ENCODE measurements around the gene RANGAP1.

RANGAP1 gene

GRCh38 chr22:41231369-41231768 lies 54.6 kb downstream of the RANGAP1 start:
- DNase-seq: no peak

- DNase-seq: no peak
These were observed 55.6 kb downstream of the RANGAP1 start for GRCh38 chr22:41230401-41230785.

- DNase-seq: no peak
These were observed 56.1 kb downstream of the RANGAP1 start for GRCh38 chr22:41229730-41230400.

- no peak for DNase-seq
These were observed 56.8 kb downstream of the RANGAP1 start for GRCh38 chr22:41229215-41229614.

- no peak for DNase-seq
These were observed 59.0 kb downstream of the RANGAP1 start for GRCh38 chr22:41226723-41227655.

- DNase-seq: no peak
These were observed 62.5 kb downstream of the RANGAP1 start for GRCh38 chr22:41223535-41223934.

GRCh38 chr22:41222846-41223507 lies 63.0 kb downstream of the RANGAP1 start:
- no peak for DNase-seq

GRCh38 chr22:41217553-41218157 lies 68.3 kb downstream of the RANGAP1 start:
- peak; percentile 90 to 94 for DNase-seq

GRCh38 chr22:41216984-41217383 lies 69.0 kb downstream of the RANGAP1 start:
- DNase-seq: no peak

GRCh38 chr22:41215926-41216325 lies 70.1 kb downstream of the RANGAP1 start:
- DNase-seq: no peak

- DNase-seq: no peak
These were observed 70.6 kb downstream of the RANGAP1 start for GRCh38 chr22:41215409-41215808.

GRCh38 chr22:41206719-41207118 lies 79.3 kb downstream of the RANGAP1 start:
- DNase-seq: no peak

GRCh38 chr22:41204992-41205900 lies 80.7 kb downstream of the RANGAP1 start, which contains the start of gene L3MBTL2:
TSS of gene L3MBTL2 (plus strand) at chr22:41205312. CDS start at chr22:41205363, 51 bp downstream.
- peak; percentile 93 for DNase-seq

GRCh38 chr22:41204066-41204465 lies 81.9 kb downstream of the RANGAP1 start:
- no peak for DNase-seq

- DNase-seq: no peak
These were observed 82.9 kb downstream of the RANGAP1 start for GRCh38 chr22:41203118-41203517.

- no peak for DNase-seq
These were observed 84.8 kb downstream of the RANGAP1 start for GRCh38 chr22:41201141-41201540.

- DNase-seq: peak; percentile 17 to 20
These were observed 87.9 kb downstream of the RANGAP1 start for GRCh38 chr22:41198027-41198580.

- DNase-seq: peak; percentile 69 to 70
These were observed 88.7 kb downstream of the RANGAP1 start for GRCh38 chr22:41197038-41197972.
